ENCODE results near the gene HEPACAM.

Gene HEPACAM

DNA sequence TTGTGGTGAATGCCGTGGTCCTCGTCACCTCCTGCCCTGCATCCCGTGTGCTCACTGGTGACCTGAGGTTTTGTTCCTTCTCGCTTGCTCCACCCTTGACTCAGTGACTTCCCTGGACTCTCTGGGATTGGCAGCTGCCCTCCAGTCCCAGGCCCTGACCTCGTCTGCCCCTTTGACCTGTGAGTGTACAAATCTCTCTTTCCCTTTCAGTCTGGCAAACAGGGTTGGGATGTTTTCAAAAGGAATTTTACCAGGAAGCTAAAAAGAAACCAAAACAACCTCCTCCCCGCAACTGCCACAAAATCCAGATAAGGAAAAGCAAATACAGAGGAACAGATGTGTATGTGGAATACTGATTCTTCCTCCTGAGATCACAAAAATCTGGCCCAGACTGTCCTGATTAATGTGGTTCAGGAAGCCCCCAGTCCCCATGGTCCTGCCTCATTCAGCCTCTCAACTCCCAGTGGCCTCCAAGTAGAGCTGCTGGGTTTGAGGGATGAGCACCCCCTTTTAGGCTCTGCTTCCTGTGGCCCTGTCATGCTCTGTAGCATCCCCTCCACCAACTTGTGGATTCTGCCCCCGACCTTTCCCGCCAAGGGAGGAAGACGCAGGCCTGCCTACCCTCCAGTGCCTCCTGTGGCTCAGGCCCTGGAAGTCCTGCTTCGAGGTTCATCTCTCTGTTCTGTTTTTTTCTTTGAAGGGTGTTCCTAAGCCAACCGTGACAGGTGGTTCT is 53.3 kb downstream of the HEPACAM start:
- no peak for DNase-seq

GRCh38 chr11:124880958-124881357 is 54.9 kb downstream of the HEPACAM start:
- DNase-seq = no peak

DNA sequence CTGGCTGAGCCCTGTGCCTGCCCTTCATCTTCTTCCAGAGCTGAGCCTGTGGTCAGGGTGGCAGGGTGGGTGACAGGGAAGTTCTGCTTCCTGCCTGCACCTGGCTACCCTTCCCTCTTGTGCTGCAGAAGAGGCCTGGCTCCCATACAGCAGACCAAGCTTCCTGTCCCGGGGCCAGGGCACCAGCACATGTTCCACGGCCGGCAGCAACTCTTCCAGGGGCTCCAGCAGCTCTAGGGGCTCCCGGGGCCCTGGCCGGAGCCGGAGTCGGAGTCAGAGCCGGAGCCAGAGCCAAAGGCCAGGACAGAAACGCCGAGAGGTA is 55.6 kb downstream of the HEPACAM start:
- peak in 1 of 4 experiments; percentile 18 for DNase-seq

GRCh38 chr11:124879493-124880289 is 56.2 kb downstream of the HEPACAM start:
- no peak for DNase-seq

DNA sequence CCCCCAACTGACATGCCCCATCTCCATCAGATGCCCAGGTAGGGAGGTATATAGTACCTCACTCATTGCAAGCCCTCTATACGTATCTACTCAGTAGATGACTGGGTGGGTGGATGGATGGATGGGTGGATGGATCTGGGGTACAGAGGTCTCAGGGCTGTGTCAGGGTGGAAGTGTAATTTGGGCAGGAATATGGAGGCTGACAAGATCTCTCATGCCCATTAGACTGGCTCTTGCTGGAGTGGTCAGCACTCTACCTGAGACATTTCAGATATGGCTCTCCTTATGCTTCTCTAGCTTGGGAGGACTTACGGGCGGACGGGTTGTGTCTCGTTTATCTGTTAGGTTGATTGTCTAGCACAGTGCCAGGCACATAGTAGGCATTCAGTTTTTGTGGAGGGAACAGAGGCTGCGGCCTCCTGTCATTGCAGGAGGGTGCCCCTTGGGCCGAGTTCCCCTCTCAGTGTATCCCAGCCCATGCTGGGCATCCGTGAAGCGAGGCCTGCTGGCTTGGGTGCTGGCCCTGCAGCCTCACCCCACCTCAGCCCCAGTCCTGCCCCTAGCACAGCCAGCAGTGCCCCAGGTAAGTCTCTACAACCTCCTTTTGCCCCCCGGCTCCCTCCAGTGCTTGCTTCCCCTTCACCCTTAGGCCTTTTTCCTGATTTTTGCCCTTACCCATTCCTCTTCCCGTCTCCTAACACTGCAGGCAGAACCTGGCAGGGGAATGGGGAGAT is 56.9 kb downstream of the HEPACAM start:
- DNase-seq = no peak

- no peak for DNase-seq
Measured at GRCh38 chr11:124877910-124878758, 57.7 kb downstream of the HEPACAM start.

GRCh38 chr11:124877631-124877909 is 58.3 kb downstream of the HEPACAM start:
- DNase-seq = no peak

GRCh38 chr11:124876818-124877630 is 58.8 kb downstream of the HEPACAM start:
- no peak for DNase-seq

DNA sequence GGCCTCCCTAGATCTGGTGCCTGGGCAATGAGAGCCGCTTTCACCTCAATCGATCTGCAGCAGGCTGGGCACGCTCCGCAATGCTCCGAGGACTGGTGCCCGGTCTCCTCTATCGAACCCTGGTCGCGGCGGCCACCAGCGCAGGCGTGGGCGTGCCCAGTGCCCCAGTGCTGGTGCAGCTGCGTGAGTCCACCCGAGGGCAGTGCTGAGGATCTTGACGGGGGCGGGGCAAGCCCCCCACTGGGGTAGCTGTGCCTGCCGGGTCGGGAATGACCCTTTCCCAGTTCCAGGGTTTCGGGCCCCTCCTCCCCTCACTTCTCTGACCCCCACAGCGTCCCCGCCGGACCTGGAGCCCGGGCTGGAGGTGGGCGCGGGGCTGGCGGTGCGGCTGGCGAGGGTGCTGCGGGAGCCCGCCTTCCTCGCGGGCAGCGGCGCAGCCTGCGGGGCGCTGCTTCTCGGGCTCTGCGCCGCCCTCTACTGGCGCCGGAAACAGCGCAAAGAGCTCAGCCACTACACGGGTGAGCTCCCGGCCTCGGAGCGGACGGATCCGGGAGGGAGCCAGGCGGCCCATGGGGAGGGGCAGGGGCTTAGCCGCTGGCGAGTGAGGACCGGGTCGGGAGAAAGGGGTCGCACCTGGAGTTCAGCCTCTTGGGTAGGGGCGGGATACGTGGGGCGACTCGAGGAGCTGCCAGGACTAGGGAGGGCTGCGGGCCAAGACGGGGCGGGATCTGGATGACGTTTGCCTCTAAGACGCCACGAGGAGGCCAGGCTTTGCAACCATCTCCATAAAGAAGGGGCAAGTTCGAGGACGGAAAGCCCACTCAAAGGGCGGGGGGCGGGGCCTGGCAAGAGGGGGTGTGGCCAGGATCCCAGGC is 59.7 kb downstream of the HEPACAM start:
- DNase-seq = peak; percentile 81 to 92 (median 88)

DNA sequence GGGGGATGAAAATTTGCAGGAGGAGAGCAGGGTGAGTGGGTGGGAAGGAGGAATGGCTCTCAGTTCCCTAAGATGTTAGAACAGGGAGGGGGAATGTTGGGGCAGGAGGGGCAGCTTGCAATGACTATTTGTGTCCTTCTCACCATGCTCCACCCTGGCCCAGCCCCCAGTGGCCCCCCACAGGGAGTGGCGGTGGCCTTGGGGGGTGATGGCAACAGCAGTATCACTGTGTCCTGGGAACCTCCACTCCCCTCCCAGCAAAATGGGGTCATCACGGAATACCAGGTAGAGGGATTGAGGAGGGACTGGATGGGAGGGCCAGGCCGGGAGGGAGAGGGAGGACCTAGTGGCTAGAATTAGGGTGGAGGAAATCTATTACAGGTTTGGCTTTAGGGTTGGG is 60.4 kb downstream of the HEPACAM start:
- DNase-seq = no peak

DNA sequence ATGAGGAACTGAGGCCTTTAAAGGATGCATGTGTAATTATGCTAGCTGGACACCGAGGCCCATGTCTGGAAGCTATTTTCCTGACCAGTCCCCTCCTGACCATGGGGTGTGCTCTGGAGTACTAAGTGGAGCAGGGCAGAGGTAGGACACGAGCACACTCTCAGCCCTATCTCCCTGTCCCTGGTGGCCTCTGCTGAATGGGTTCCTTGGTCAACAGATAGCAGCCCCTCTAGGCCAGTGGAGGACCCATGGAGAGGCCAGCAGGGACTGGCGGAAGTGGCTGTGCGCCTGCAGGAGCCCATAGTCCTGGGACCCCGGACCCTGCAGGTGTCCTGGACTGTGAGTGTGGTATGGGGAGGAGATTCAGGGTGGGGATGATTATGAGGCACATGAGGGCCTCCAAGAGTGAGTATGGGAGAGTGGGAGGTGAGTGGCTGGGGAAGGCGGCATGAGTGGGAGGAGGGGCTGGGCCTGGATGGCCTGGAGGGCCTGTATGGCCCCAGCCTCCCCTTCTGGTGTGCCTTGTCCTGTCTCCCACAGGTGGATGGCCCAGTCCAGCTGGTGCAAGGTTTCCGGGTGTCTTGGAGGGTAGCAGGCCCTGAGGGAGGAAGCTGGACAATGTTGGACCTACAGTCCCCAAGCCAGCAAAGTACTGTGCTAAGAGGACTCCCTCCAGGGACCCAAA is 61.1 kb downstream of the HEPACAM start:
- DNase-seq = no peak

- DNase-seq = no peak
Measured at GRCh38 chr11:124873951-124874350, 61.9 kb downstream of the HEPACAM start.

- no peak for DNase-seq
Measured at GRCh38 chr11:124872741-124873140, 63.1 kb downstream of the HEPACAM start.

- no peak for DNase-seq
Measured at GRCh38 chr11:124872280-124872679, 63.6 kb downstream of the HEPACAM start.

GRCh38 chr11:124870430-124870829 is 65.4 kb downstream of the HEPACAM start:
- DNase-seq = no peak

GRCh38 chr11:124869856-124870387 is 65.9 kb downstream of the HEPACAM start:
- no peak for DNase-seq

GRCh38 chr11:124869331-124869730 is 66.5 kb downstream of the HEPACAM start:
- no peak for DNase-seq
